ENCODE measurements around the gene TRAPPC2. TPM values are rescaled to one million over a fixed set of nuclear protein-coding genes. Genes with fewer than 3 reads are reported as not detected.

The TRAPPC2 gene
- total RNA-seq (10 to 100 TPM; 13.2 to 20.7 TPM), polyA plus RNA-seq (ENCODE audit: insufficient read length in 6 of 6) (10 to 100 TPM; 15.8 to 25.5 (median 20.9) TPM)
- long read RNA-seq, donor 1, partial matches to known transcripts = 0 of 3 reads
- long read RNA-seq, donor 1, other reads (novel, unspliced or antisense) = 0 of 3 reads
- long read RNA-seq, donor 2, partial matches to known transcripts = 0 of 4 reads
- long read RNA-seq, donor 2, other reads (novel, unspliced or antisense) = 0 of 4 reads
- long read RNA-seq, donor 3, partial matches to known transcripts = 0 of 2 reads
- long read RNA-seq, donor 3, other reads (novel, unspliced or antisense) = 0 of 2 reads
- long read RNA-seq, donor 4, partial matches to known transcripts = 1 of 4 reads
- long read RNA-seq, donor 4, other reads (novel, unspliced or antisense) = 3 of 4 reads
- long read RNA-seq, donor 5, partial matches to known transcripts = 7 of 12 reads
- long read RNA-seq, donor 5, other reads (novel, unspliced or antisense) = 0 of 12 reads
- long read RNA-seq, donor 6, partial matches to known transcripts = 65 of 114 reads
- long read RNA-seq, donor 6, other reads (novel, unspliced or antisense) = 47 of 114 reads
- long read RNA-seq, donor 7, partial matches to known transcripts = 52 of 54 reads
- long read RNA-seq, donor 7, other reads (novel, unspliced or antisense) = 0 of 54 reads
- long read RNA-seq, donor 8, partial matches to known transcripts = 0 of 1 reads
- long read RNA-seq, donor 8, other reads (novel, unspliced or antisense) = 0 of 1 reads
- long read RNA-seq, donor 9 = 0 reads
- long read RNA-seq, donor 10 = 0 reads
- long read RNA-seq, donor 11, partial matches to known transcripts = 0 of 5 reads
- long read RNA-seq, donor 11, other reads (novel, unspliced or antisense) = 0 of 5 reads
- long read RNA-seq, donor 12, partial matches to known transcripts = 0 of 4 reads
- long read RNA-seq, donor 12, other reads (novel, unspliced or antisense) = 0 of 4 reads

GRCh38 chrX:13734278-13735172 lies at the start of gene TRAPPC2, which contains the start of gene OFD1:
Gene TRAPPC2, minus strand, starts transcription at chrX:13734620. Its CDS starts 14,657 bp downstream, at chrX:13719963.
Gene OFD1, plus strand, starts transcription at chrX:13734748. Its CDS starts 324 bp downstream, at chrX:13735072.
- Histone ChIP-seq H3K36me3 (no peaks in the 10 kb centered on the region), H3K9me3 (no peaks in the 10 kb centered on the region), H3K27me3 (peaks cover 0 to 10% of the 10 kb centered on the region in 2 donors), H3K4me3 (peak within 1 kb of the TSS; percentile 59 to 60), H3K27ac (peak within 1 kb of the TSS; percentile 91 to 93), H3K4me1 (peaks cover 10 to 19% of the 10 kb centered on the region in 2 donors)
- intact Hi-C loops (cut with DNase I) = loop anchor here in 1 of 2 donors (10.0 kb wide), 1 partner anchor 300 kb away; no protein-coding TSS in a partner anchor
- TF ChIP-seq CTCF (IDR thresholded peaks at IDR 0.05) = no peak
- ATAC-seq = peak; percentile 99
- peak; percentile 90 to 95 (median 93) for DNase-seq

DNA sequence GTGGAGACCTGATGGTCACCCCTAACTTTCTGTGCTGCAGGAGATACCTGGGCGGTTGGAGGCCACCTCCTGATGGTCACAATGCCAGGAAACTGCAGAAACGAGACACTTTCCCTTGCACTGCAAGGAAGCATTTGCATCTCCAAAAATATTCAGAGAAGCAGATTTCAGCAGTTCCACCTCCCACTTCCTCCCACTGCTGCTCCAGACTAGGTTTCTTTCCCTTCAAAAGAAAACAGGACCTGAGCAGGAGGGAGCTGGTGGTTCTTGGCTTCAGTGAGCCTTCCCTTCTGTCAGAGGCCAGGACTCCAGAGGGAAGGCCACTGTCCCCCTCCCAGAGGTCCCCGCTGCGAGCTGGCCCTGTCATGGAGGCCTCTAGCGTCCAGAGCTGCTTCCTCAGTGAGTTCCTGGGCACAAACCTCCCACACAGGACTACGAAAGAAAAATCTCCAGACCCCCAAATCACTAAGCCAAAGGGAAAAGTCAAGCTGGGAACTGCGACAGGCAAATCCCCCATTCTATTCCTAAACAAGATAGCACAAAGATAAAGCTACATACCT lies 46.5 kb upstream of the TRAPPC2 start:
- no peaks in the 10 kb centered on the region for H3K9me3 ChIP-seq
- H3K27me3 ChIP-seq = peaks cover 0 to 5% of the 10 kb centered on the region in 2 donors
- no peak overlapping the region for H3K27ac ChIP-seq
- H3K36me3 ChIP-seq = peaks cover 0 to 3% of the 10 kb centered on the region in 2 donors
- intact Hi-C loops (cut with DNase I) = no loop called here
- TF ChIP-seq CTCF (IDR thresholded peaks at IDR 0.05) = no peak
- ATAC-seq (no peak), DNase-seq (no peak)
- H3K4me1 ChIP-seq = no peaks in the 10 kb centered on the region
- H3K4me3 ChIP-seq = no peak overlapping the region

DNA sequence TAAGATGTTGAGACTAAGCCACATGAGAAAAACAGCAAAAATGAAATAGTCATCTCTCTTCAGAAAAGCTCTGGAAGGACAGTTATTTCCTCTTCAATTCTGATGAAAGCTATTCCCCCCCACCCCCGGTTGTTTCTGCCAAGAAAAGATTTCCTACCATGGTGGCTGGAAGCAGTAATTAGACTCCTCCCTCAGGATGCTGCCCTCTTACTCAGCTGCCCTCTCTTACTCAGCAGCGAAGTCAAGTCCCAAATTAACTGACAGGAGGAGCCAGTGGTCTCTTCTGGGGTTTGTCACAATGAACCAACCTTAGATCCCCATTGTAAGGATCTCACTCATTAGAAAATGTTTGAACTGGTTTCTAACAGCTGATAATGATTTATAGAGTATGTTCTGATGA lies 44.5 kb upstream of the TRAPPC2 start:
- intact Hi-C loops (cut with DNase I) = no loop called here
- peaks cover 0 to 21% of the 10 kb centered on the region in 2 donors for H3K36me3 ChIP-seq
- no peaks in the 10 kb centered on the region for H3K4me1 ChIP-seq
- no peak for TF ChIP-seq CTCF (IDR thresholded peaks at IDR 0.05)
- peak in 1 of 4 donors; percentile 33 for DNase-seq
- no peak for ATAC-seq
- H3K4me3 ChIP-seq = no peak overlapping the region
- H3K9me3 ChIP-seq = no peaks in the 10 kb centered on the region
- peaks cover 0 to 5% of the 10 kb centered on the region in 2 donors for H3K27me3 ChIP-seq
- no peak overlapping the region for H3K27ac ChIP-seq

DNA sequence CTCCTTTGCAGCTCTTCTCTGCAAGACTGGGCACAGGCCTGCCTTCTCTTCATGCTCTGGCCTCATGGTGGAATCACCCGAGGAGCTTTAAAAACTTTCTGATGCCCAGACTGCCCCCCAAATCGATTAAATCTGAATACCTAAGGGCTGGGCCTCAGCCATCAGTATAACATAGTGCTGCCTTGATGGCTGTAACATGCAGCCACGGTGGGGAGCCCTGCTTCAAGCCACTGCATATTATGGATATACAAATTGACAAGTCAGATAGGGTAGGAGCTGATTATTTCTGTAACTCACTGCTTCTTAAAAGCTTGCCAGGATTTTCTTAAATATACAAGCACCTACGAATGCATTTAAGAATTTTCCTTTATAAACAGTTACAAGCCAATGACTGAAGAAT lies 42.0 kb upstream of the TRAPPC2 start:
- H3K9me3 ChIP-seq = no peaks in the 10 kb centered on the region
- peaks cover 0 to 21% of the 10 kb centered on the region in 2 donors for H3K36me3 ChIP-seq
- H3K27ac ChIP-seq = no peak overlapping the region
- DNase-seq (no peak), ATAC-seq (no peak)
- TF ChIP-seq CTCF (IDR thresholded peaks at IDR 0.05) = no peak
- no peaks in the 10 kb centered on the region for H3K27me3 ChIP-seq
- no peak overlapping the region for H3K4me3 ChIP-seq
- intact Hi-C loops (cut with DNase I) = no loop called here
- H3K4me1 ChIP-seq = no peaks in the 10 kb centered on the region
